Nephron (organoid): ENCODE measurements around the gene ST6GALNAC3.

Experiments used
- H3K27ac Mint-ChIP-seq, 3 experiments: 2 replicates each; pipeline ENCODE4 v1.8.0; 2020; ENCODE audit warnings: mixed read lengths in 3 of 3, mild to moderate bottlenecking in 2 of 3, moderate library complexity in 1 of 3
- H3K27me3 Mint-ChIP-seq: 2 replicates; pipeline ENCODE4 v1.8.0; 2021; ENCODE audit warnings: low read depth, mild to moderate bottlenecking, moderate library complexity, mixed read lengths
- H3K36me3 Mint-ChIP-seq: 2 replicates; pipeline ENCODE4 v1.8.0; 2020; ENCODE audit warnings: low read depth, mixed read lengths
- H3K4me1 Mint-ChIP-seq: 2 replicates; pipeline ENCODE4 v1.8.0; 2020; ENCODE audit warnings: mixed read lengths
- H3K4me3 Mint-ChIP-seq, 3 experiments: 2 replicates each; pipeline ENCODE4 v1.8.0; 2020; ENCODE audit warnings: mild to moderate bottlenecking in 3 of 3, mixed read lengths in 3 of 3, moderate library complexity in 2 of 3
- H3K9me3 Mint-ChIP-seq: 2 replicates; pipeline ENCODE4 v1.8.0; 2020; ENCODE audit warnings: mixed read lengths
- CTCF ChIP-seq, 3 experiments: fragments of 200-600 bp; sonication (generic); IDR thresholded peaks; one replicate each; pipeline ENCODE4 v1.5.0; 2021; ENCODE audit warnings: antibody characterized with exemption in 3 of 3; ENCODE audit not compliant: unreplicated experiment in 3 of 3

Gene ST6GALNAC3

DNA sequence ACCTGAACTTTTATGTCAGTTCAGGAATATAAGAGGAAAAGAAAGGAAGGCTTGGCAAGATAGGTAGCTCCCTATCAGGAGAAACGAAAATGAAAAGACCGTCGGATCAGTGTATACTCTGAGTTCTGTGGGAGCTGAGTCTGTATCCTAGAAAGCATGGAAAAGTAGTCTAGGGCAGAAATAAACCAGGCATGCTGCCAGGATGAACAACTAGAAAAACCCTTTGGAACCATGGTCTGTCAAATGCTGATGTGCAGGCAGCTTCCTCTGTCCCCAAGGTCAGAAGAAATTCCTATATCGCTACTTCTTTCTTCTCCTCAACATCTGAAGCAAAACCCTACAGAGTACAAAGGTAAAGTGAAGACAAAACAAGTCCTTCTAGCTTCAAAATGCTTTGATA, 268.8 kb downstream of the ST6GALNAC3 start:
- Mint-ChIP-seq H3K27ac (peak overlapping the region in 1 of 3 experiments; percentile 21), H3K4me3 (no peak overlapping the region), H3K4me1 (peaks cover 10% of the 10 kb centered on the region), H3K36me3 (no peaks in the 10 kb centered on the region), H3K27me3 (no peaks in the 10 kb centered on the region), H3K9me3 (peaks cover 2% of the 10 kb centered on the region)
- no peak for TF ChIP-seq CTCF (IDR thresholded peaks at IDR 0.05; ENCODE audit: unreplicated experiment in 3 of 3)

- H3K27ac Mint-ChIP-seq, result no peak overlapping the region
- H3K4me3 Mint-ChIP-seq, result no peak overlapping the region
- no peaks in the 10 kb centered on the region for H3K9me3 Mint-ChIP-seq
- H3K4me1 Mint-ChIP-seq, result no peaks in the 10 kb centered on the region
- TF ChIP-seq CTCF (IDR thresholded peaks at IDR 0.05; ENCODE audit: unreplicated experiment in 3 of 3), result no peak
- no peaks in the 10 kb centered on the region for H3K27me3 Mint-ChIP-seq
- H3K36me3 Mint-ChIP-seq, result no peaks in the 10 kb centered on the region
Measured at GRCh38 chr1:76351655-76352054, 277.1 kb downstream of the ST6GALNAC3 start.

DNA sequence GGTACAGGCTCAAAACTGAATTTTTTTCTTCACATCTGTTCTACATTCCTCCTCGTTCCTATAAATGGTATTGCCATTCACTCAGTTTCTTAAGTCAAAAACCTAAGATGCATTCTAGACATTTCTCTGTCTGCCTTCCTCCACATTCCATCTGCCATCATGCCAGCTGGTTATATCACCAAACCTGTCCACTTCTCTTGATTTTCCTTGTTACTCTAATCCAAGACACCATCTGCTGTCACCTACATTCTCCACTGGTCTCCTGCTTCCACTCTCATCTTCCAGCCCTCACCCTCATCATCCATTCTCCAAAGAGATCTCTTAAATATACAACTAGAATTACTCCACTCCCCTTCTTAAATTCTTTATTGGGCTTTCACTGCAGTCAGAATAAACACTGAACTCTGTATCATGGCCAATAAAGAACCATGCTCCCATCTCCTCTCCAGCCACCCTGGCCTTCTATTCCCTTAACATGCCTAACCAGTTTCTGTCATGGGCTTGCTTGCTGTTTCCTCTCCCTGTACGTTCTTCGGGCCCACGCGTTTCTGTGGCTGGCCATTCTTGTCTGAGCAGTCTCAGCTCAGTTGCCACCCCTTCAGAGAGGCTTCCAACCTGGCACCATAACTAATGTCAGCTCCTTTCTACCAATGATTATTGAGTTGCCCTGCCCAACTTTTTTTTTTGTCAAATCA, 278.3 kb downstream of the ST6GALNAC3 start:
- Mint-ChIP-seq H3K4me1 (no peaks in the 10 kb centered on the region), H3K4me3 (no peak overlapping the region), H3K36me3 (no peaks in the 10 kb centered on the region), H3K27me3 (no peaks in the 10 kb centered on the region), H3K27ac (no peak overlapping the region), H3K9me3 (no peaks in the 10 kb centered on the region)
- no peak for TF ChIP-seq CTCF (IDR thresholded peaks at IDR 0.05; ENCODE audit: unreplicated experiment in 3 of 3)

- H3K27ac Mint-ChIP-seq, result no peak overlapping the region
- H3K9me3 Mint-ChIP-seq, result no peaks in the 10 kb centered on the region
- no peaks in the 10 kb centered on the region for H3K4me1 Mint-ChIP-seq
- TF ChIP-seq CTCF (IDR thresholded peaks at IDR 0.05; ENCODE audit: unreplicated experiment in 3 of 3), result no peak
- no peaks in the 10 kb centered on the region for H3K36me3 Mint-ChIP-seq
- H3K4me3 Mint-ChIP-seq, result no peak overlapping the region
- no peaks in the 10 kb centered on the region for H3K27me3 Mint-ChIP-seq
Measured at GRCh38 chr1:76354236-76354635, 279.7 kb downstream of the ST6GALNAC3 start.

DNA sequence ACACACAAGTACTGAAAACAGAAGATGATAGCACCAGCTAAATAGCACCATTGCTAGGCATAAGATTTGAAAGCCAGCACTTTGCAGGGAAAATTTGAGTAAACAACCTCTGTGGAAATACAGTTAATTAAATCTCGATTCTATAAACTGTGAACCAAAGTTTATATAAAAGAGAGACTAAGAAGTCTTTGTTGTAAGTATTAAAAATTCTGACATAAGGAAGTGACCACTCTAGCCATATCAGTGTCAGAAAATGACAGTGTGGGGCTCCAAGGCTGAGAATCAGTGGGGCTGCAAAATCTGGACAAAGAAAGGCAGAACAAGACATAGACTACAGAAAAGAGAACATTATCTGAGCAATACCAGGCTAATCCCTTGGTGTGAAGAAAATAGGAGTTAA, 292.2 kb downstream of the ST6GALNAC3 start:
- Mint-ChIP-seq H3K27ac (peak overlapping the region in 1 of 3 experiments; percentile 18), H3K9me3 (no peaks in the 10 kb centered on the region), H3K36me3 (no peaks in the 10 kb centered on the region), H3K27me3 (no peaks in the 10 kb centered on the region), H3K4me1 (peaks cover 17% of the 10 kb centered on the region), H3K4me3 (no peak overlapping the region)
- TF ChIP-seq CTCF (IDR thresholded peaks at IDR 0.05; ENCODE audit: unreplicated experiment in 3 of 3), result no peak

DNA sequence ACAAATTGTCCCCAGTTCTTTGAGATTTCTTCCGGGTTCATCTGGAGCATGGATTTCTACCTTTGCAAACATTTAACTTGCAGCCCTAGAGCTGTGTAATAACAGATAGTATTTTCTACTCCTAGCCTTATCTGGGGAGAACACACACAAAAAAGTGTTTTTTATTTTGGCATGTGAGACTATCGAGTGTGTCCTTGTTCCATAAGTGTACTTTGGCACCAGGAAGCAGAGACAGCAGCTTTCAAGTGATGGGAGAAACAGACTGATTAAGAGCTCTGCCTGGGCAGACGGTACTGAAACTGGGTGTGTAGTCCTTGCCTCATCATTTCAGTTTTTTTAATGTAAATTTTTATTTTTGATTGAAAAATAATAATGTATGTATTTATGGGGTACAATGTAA, 297.4 kb downstream of the ST6GALNAC3 start:
- no peak for TF ChIP-seq CTCF (IDR thresholded peaks at IDR 0.05; ENCODE audit: unreplicated experiment in 3 of 3)
- H3K36me3 Mint-ChIP-seq, result peaks cover 4% of the 10 kb centered on the region
- no peak overlapping the region for H3K27ac Mint-ChIP-seq
- peaks cover 27% of the 10 kb centered on the region for H3K4me1 Mint-ChIP-seq
- peaks cover 2% of the 10 kb centered on the region for H3K9me3 Mint-ChIP-seq
- no peak overlapping the region for H3K4me3 Mint-ChIP-seq
- no peaks in the 10 kb centered on the region for H3K27me3 Mint-ChIP-seq
